ENCODE measurements around the gene IST1. TPM values are rescaled to one million over a fixed set of nuclear protein-coding genes. Genes with fewer than 3 reads are reported as not detected.

Gene IST1
- total and polyA plus RNA-seq, 12 donors: 80.6 to 140 (median 103) TPM

DNA sequence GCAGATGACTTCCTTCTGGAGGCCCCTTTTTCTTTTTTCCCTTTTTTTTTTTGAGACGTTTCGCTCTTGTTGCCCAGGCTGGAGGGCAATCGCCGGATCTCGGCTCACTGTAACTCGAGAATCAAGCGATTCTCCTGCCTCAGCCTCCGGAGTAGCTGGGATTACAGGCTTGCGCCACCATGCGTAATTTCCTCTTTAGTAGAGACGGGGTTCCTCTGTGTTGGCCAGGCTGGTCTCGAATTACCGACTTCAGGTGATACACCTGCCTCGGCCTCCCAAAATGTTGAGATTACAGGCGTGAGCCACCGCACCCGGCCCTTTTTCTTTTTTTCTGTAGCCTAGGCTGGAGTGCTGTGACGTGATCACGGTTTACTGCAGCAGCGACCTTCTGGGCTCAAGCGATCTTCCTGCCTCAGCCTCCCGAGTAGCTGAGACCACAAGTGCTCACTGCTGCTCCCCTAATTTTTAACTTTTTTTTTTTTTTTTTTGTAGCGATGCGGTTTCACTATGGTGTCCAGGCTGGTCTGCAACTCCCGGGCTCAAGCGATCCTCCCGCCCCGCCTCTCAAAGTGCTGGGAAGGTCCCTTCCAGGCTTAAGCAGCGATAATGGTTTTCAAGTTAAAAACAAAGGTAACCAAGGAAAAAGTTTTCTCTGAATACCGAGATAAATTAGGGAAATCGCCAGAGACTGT is 956 bp upstream of the IST1 start:
- intact Hi-C loops (cut with DNase I): loop anchor here in 5 of 10 donors (2.0 to 10.0 kb wide), 3 partner anchors 86 to 172 kb away; partner anchors contain the start of genes AP1G1 (in 4 of the 5) and PHLPP2 (in 1 of the 5)
- Histone ChIP-seq H3K4me3 (peak overlapping the region; percentile 77 to 97 (median 87)), H3K4me1 (peaks cover 6 to 42% (median 39%) of the 10 kb centered on the region in 9 donors), H3K9me3 (no peaks in the 10 kb centered on the region), H3K36me3 (peaks cover 0 to 10% (median 0%) of the 10 kb centered on the region in 9 donors), H3K27ac (peak overlapping the region; percentile 88 to 100 (median 96)), H3K27me3 (no peaks in the 10 kb centered on the region)
- peak in 1 of 2 donors; percentile 49 for DNase-seq
- ATAC-seq: peak; percentile 5 to 63 (median 32)
- TF ChIP-seq, protein P1, sequence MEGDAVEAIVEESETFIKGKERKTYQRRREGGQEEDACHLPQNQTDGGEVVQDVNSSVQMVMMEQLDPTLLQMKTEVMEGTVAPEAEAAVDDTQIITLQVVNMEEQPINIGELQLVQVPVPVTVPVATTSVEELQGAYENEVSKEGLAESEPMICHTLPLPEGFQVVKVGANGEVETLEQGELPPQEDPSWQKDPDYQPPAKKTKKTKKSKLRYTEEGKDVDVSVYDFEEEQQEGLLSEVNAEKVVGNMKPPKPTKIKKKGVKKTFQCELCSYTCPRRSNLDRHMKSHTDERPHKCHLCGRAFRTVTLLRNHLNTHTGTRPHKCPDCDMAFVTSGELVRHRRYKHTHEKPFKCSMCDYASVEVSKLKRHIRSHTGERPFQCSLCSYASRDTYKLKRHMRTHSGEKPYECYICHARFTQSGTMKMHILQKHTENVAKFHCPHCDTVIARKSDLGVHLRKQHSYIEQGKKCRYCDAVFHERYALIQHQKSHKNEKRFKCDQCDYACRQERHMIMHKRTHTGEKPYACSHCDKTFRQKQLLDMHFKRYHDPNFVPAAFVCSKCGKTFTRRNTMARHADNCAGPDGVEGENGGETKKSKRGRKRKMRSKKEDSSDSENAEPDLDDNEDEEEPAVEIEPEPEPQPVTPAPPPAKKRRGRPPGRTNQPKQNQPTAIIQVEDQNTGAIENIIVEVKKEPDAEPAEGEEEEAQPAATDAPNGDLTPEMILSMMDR (IDR thresholded peaks at IDR 0.05): peak in 4 of 9 donors; percentile 18 to 39 (median 34)
- WGBS, 2 donors: 0% methylated on average over 31 of the region's 31 CpGs

DNA sequence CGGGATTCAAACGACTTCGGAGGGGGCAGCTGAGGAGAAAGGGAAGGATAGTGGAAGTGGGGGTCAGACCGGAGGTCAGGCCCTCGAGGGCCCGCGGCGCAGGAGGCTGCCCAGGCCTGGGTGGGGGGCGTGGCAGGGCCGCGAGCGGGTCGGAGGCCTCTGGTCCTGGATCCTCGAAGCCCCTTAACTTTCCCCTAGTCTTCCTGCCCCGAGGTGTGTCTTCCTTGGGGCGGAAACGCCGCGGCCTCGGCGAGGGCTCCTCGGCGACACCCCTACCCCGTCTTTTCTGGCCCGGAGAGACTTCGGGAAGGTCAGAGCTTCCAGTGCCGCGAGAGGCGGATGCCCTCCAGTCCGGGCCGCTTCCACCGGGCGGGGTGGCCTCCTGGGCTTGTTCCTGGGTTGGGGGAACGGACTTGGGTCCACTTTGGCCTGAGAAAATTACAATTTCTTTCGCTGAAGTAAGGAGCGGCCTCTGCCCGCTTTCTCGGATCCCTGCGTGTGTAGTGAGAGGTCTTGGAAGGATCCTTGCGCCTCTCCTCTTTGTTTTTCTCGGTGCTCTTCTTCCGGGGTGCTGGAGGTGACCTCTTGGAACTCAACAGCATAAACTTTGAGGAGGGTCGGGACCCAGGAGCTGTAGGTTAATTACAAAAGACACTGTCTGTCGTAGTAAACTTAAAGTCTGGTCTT is 491 bp downstream of the IST1 start:
- Histone ChIP-seq H3K36me3 (peaks cover 0 to 10% (median 0%) of the 10 kb centered on the region in 9 donors), H3K27ac (peak overlapping the region; percentile 88 to 100 (median 96)), H3K27me3 (no peaks in the 10 kb centered on the region), H3K9me3 (no peaks in the 10 kb centered on the region), H3K4me1 (peaks cover 6 to 56% (median 53%) of the 10 kb centered on the region in 9 donors), H3K4me3 (peak overlapping the region; percentile 77 to 97 (median 87))
- intact Hi-C loops (cut with DNase I): loop anchor here in 7 of 10 donors (1.0 to 10.0 kb wide), 6 partner anchors 36 to 91 kb away; partner anchors contain the start of gene AP1G1 (in 5 of the 7)
- WGBS, 2 donors: 1% methylated on average over 42 to 44 of the region's 44 CpGs
- ATAC-seq: peak; percentile 14 to 66 (median 37)
- TF ChIP-seq, protein P1 (IDR thresholded peaks at IDR 0.05): no peak
- peak; percentile 29 to 50 for DNase-seq

DNA sequence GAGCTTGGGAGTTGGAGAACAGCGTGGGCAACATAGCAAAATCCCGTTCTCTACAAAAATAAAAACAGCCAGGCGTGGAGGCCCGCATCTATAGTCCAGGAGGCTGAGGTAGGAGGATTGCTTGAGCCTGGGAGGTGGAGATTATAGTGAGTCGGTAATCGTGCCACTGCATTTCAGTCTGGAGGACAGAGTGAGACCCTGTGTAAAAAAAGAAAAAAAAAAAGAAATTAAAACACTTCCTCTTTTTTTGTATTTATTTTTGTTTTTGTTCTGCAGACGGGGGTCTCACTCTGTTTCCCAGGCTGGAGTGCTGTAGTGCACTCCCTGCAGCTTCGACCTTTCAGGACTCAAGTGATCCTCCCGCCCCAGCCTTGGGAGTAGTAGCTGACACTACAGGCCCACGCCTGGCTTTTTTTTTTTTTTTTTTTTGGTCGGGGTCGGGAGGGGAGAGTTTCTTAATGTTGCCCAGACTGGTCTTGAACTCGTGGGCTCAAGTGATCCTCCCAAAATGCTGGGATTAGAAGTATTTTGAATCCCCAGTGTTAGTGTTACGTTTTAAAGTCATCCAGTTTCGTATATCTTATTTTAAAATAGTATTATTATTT is 1.5 kb downstream of the IST1 start:
- H3K4me3 ChIP-seq: peak overlapping the region in 9 of 10 donors; percentile 77 to 97 (median 86)
- ATAC-seq (no peak), DNase-seq (no peak)
- H3K9me3 ChIP-seq: no peaks in the 10 kb centered on the region
- peaks cover 6 to 67% (median 62%) of the 10 kb centered on the region in 9 donors for H3K4me1 ChIP-seq
- 47% methylated on average over 15 of the region's 15 CpGs for WGBS, 2 donors
- peaks cover 0 to 10% (median 0%) of the 10 kb centered on the region in 9 donors for H3K36me3 ChIP-seq
- intact Hi-C loops (cut with DNase I): loop anchor here in 4 of 10 donors (5.0 to 10.0 kb wide), 4 partner anchors 35 to 92 kb away; partner anchors contain the start of gene AP1G1 (in 2 of the 4)
- H3K27me3 ChIP-seq: no peaks in the 10 kb centered on the region
- peak overlapping the region in 7 of 10 donors; percentile 94 to 100 (median 97) for H3K27ac ChIP-seq
- TF ChIP-seq, protein P1 (IDR thresholded peaks at IDR 0.05): no peak

DNA sequence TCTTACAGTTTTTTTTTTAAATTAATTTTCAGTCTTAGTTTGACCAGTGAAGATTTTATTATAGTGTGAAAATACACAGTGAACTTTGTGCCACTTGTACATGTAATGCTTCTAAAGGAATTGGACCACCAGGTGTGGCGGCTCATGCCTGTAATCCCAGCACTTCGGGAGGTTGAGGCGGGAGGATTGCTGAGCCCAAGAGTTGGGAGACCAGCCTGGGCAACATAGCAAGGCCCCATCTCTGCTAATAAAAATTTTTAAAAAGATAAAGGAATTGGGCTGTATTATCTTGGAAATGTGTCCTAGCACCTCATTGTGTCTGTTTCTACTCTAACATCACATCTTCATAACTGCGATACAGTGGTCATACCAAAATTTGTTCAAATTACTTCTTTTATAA is 3.8 kb downstream of the IST1 start:
- DNase-seq: no peak
- WGBS, 2 donors: 99% methylated on average over 4 of the region's 4 CpGs
- TF ChIP-seq, protein P1 (IDR thresholded peaks at IDR 0.05): no peak
- H3K9me3 ChIP-seq: no peaks in the 10 kb centered on the region
- intact Hi-C loops (cut with DNase I): loop anchor here in 4 of 10 donors (5.0 to 10.0 kb wide), 4 partner anchors 33 to 94 kb away; partner anchors contain the start of gene AP1G1 (in 2 of the 4)
- H3K27ac ChIP-seq: peak overlapping the region in 2 of 10 donors; percentile 44 to 60
- H3K4me3 ChIP-seq: peak overlapping the region in 1 of 10 donors; percentile 8
- H3K36me3 ChIP-seq: peaks cover 0 to 13% (median 0%) of the 10 kb centered on the region in 9 donors
- no peak for ATAC-seq
- H3K4me1 ChIP-seq: peaks cover 6 to 83% (median 75%) of the 10 kb centered on the region in 9 donors
- H3K27me3 ChIP-seq: no peaks in the 10 kb centered on the region
